ENCODE data around the gene CIRBP. TPM values are rescaled to one million over a fixed set of nuclear protein-coding genes. Genes with fewer than 3 reads are reported as not detected.
"Not testable (repeated sequence)": the region's sequence is repeated elsewhere in the genome, so short reads cannot be mapped to it uniquely, and the experiment has no call there.

CIRBP gene
- total RNA-seq, 1 donor from 2014 or later, result 352 TPM

- Histone ChIP-seq H3K27me3 (ENCODE audit: low read depth) (peaks cover 4% of the 10 kb centered on the region), H3K4me1 (peaks cover 67% of the 10 kb centered on the region), H3K36me3 (peaks cover 4% of the 10 kb centered on the region), H3K27ac (peak within 1 kb of the TSS; percentile 91), H3K9me3 (no peaks in the 10 kb centered on the region), H3K4me3 (peak within 1 kb of the TSS; percentile 80)
- no peak for TF ChIP-seq CTCF (IDR thresholded peaks at IDR 0.05)
- peak; percentile 79 to 82 for ATAC-seq
- intact Hi-C loops (cut with DNase I), result no loop called here
- DNase-seq, result peak; percentile 96
These were observed 27.6 kb upstream of the CIRBP start, which contains the start of gene ATP5F1D for GRCh38 chr19:1241417-1242095. TSS of gene ATP5F1D (plus strand) at chr19:1241751. CDS start at chr19:1241851, 100 bp downstream.

GRCh38 chr19:1243768-1244692 lies 25.1 kb upstream of the CIRBP start:
- Histone ChIP-seq H3K4me1 (peaks cover 69% of the 10 kb centered on the region), H3K9me3 (no peaks in the 10 kb centered on the region), H3K36me3 (peaks cover 4% of the 10 kb centered on the region), H3K27me3 (ENCODE audit: low read depth) (no peaks in the 10 kb centered on the region), H3K4me3 (peak overlapping the region; percentile 42), H3K27ac (peak overlapping the region; percentile 81)
- ATAC-seq (peak; percentile 60 to 71), DNase-seq (peak; percentile 91)
- peak; percentile 98 for TF ChIP-seq CTCF (IDR thresholded peaks at IDR 0.05)
- intact Hi-C loops (cut with DNase I), result no loop called here

- Histone ChIP-seq H3K27me3 (ENCODE audit: low read depth) (no peaks in the 10 kb centered on the region), H3K4me1 (peaks cover 69% of the 10 kb centered on the region), H3K9me3 (no peaks in the 10 kb centered on the region), H3K36me3 (peaks cover 4% of the 10 kb centered on the region), H3K27ac (peak overlapping the region; percentile 81), H3K4me3 (peak overlapping the region; percentile 42)
- TF ChIP-seq CTCF (IDR thresholded peaks at IDR 0.05), result no peak
- ATAC-seq, result peak; percentile 39 to 48
- intact Hi-C loops (cut with DNase I), result no loop called here
- DNase-seq, result peak; percentile 89
These were observed 24.3 kb upstream of the CIRBP start for GRCh38 chr19:1244693-1245451.

- peak; percentile 77 for DNase-seq
- ATAC-seq, result no peak
- peak overlapping the region; percentile 81 for H3K27ac ChIP-seq
- H3K9me3 ChIP-seq, result no peaks in the 10 kb centered on the region
- H3K4me3 ChIP-seq, result no peak overlapping the region
- intact Hi-C loops (cut with DNase I), result no loop called here
- H3K27me3 ChIP-seq (ENCODE audit: low read depth), result no peaks in the 10 kb centered on the region
- peaks cover 66% of the 10 kb centered on the region for H3K4me1 ChIP-seq
- TF ChIP-seq CTCF (IDR thresholded peaks at IDR 0.05), result no peak
- H3K36me3 ChIP-seq, result peaks cover 4% of the 10 kb centered on the region
These were observed 23.5 kb upstream of the CIRBP start for GRCh38 chr19:1245494-1246264.

GRCh38 chr19:1246265-1247087 lies 22.7 kb upstream of the CIRBP start:
- H3K27me3 ChIP-seq (ENCODE audit: low read depth); H3K9me3 ChIP-seq; H3K4me3 ChIP-seq; H3K36me3 ChIP-seq; DNase-seq; ATAC-seq; intact Hi-C loops (cut with DNase I): not testable (repeated sequence)
- Histone ChIP-seq H3K27ac (peak overlapping the region; percentile 18), H3K4me1 (peaks cover 59% of the 10 kb centered on the region)

Data from lower lobe of right lung (tissue), 2 donors.